D721Med (cell line): ENCODE measurements around the gene SLC5A5.
"Not testable (repeated sequence)": the region's sequence is repeated elsewhere in the genome, so short reads cannot be mapped to it uniquely, and the experiment has no call there.

Source experiments
- DNase-seq: peaks from one replicate; pipeline ENCODE4 v3.0.0; 2011; ENCODE audit warnings: low spot score; ENCODE audit not compliant: insufficient read length
- FAIRE-seq: peaks from 2 replicates; lab custom pipeline; 2011; peaks lifted over from hg19 to GRCh38; lab: Jason Lieb, UNC
- CTCF ChIP-seq: IDR thresholded peaks from 2 replicates; pipeline ENCODE4 v1.5.1; 2012; ENCODE audit warnings: mild to moderate bottlenecking, control low read depth; ENCODE audit not compliant: insufficient read depth; ENCODE audit errors: missing control alignments

SLC5A5 gene

DNA sequence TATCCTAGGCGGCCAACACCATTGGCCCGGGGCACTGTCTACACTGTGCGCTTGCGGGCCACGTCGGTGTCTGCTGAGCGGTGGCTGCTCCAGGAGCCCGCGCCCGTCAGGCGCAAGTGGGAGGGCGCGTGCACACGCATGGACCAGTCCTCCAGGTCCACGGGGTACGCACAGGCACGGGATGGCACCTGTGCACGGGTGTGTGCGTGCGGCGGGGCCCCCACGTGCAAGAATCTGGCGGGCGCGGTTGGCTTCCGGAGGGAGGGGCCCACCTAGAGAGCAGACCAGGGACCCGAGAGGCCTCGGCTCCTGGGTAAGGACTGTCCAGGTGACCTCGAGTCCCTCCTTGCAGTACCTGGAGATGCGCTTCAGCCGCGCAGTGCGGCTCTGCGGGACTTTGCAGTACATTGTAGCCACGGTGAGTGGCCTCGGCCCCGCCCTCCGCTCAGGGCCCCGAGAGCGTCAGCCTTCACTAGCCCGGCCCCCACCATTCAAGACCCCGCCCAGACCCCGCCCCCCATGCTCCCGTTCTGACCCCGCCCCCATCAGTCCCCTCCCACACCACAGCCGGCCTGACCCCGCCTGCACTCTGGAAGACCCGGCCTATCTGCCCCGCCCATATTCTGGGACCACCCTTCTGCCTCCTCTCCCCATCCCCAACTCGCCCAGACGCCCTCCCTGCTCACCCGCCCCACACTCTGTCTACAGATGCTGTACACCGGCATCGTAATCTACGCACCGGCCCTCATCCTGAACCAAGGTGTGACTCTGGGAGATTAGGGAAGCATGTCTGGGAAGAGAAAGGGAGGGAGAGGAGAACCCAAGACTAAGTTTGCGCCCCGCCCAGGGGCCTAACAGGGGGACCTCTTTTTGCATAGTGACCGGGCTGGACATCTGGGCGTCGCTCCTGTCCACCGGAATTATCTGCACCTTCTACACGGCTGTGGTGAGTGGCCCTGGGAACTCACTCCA is 2.3 kb downstream of the SLC5A5 start:
- TF ChIP-seq CTCF: no peak
- FAIRE-seq: no peak
- no peak for DNase-seq

- no peak for TF ChIP-seq CTCF
- DNase-seq (no peak), FAIRE-seq (no peak)
These were observed 3.0 kb downstream of the SLC5A5 start for GRCh38 chr19:17874758-17875135.

GRCh38 chr19:17877696-17878095 is 6.0 kb downstream of the SLC5A5 start:
- TF ChIP-seq CTCF: no peak
- FAIRE-seq (no peak), DNase-seq (no peak)

DNA sequence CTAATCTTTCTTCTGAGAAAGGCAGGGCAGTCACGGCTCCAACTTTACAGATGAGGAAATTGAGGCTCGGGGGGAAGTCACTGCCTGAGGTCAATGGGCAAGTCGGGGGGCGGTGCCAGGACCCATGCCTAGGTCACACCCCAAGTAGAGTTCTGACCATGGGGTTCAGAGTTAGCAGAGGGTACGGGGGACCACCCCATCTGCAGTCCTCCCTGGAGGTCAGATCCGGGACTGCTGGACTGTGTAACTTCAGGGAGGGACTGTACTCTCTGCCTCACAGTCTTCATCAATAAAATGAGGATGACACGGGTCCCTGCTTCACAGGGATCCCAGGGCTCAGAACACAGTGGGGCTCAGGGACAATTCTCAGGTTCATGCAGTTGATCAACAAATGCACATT is 7.7 kb downstream of the SLC5A5 start:
- TF ChIP-seq CTCF: no peak
- FAIRE-seq (no peak), DNase-seq (no peak)

DNA sequence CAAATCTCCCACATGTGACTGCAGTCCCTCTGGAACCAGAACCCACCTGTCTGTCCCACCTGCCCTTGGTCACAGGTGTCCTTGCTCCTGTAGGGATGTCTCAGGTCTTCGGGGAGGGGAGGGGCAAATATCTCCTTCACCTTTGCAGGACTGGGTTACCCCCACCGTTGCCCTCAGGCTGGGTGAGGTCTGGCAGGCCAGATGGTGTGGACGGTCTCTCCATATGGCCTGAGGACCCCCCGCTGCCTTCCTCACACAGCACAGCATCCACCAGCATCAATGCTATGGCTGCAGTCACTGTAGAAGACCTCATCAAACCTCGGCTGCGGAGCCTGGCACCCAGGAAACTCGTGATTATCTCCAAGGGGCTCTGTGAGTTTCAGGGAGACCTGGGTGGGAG is 10.0 kb downstream of the SLC5A5 start:
- TF ChIP-seq CTCF: no peak
- DNase-seq (no peak), FAIRE-seq (no peak)

- DNase-seq (no peak), FAIRE-seq (no peak)
- no peak for TF ChIP-seq CTCF
These were observed 12.1 kb downstream of the SLC5A5 start for GRCh38 chr19:17883627-17884410.

GRCh38 chr19:17886515-17886914 is 14.8 kb downstream of the SLC5A5 start:
- DNase-seq (no peak), FAIRE-seq (no peak)

GRCh38 chr19:17887221-17887620 is 15.5 kb downstream of the SLC5A5 start:
- not testable (repeated sequence) for FAIRE-seq, DNase-seq

More at GRCh38 chr19:17886515-17886914, 14.8 kb downstream of the SLC5A5 start:
- no peak for TF ChIP-seq CTCF
